HG02885 (cell line): ENCODE results near the gene MEDAG.

Source experiments
- ATAC-seq: cut with Tn5 transposase; IDR thresholded peaks from one replicate; pipeline ENCODE4 v1.9.1; 2021; ENCODE audit warnings: mild to moderate bottlenecking; ENCODE audit not compliant: unreplicated experiment, poor library complexity

MEDAG gene

DNA sequence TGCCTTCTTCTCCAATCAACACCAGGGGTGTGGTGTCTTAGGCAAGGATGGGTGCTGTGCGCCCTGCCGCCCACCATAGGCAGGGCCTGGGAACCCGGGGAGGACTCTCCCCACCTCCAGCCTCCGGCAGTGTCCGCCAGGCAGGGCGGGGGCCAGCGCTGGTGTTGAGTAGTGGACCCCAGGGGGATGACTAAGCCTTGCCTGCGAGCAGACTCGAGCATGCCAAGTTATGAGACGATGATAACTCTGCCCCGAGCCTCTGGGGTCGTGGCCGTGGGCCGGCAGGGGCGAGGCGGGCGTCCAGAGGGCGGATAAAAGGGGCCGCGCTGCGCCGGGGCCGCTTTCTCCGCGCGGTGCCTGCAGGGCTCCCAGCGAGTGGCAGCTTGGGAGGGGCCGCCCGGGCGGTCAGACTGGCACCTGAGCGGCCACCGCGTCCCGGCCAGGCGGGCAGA is at the start of gene MEDAG:
Gene MEDAG (plus strand): TSS at position 340 of the 452 bp plus-strand sequence. CDS start 245 bp downstream, outside the sequence.
- ATAC-seq, result no peak

DNA sequence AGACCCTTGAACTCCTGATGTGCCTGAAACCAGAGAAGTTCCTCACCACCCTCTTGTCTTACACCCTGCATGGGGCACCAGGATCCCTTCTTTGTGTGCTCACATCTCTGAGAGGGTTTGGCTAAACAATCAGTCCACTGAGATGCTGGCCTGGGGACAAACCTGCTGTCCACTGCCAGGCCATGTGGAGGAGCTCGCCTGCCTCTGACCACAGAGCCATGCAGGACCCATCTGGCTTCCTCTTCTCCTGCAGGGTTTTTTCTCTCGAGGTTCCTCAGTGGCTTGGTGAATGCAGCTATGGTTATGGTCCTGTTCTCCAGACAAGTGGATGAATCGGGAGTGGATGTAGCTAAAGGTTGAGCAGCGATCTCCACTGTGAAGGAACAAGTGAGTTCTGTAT is 49.1 kb upstream of the MEDAG start:
- ATAC-seq, result no peak

DNA sequence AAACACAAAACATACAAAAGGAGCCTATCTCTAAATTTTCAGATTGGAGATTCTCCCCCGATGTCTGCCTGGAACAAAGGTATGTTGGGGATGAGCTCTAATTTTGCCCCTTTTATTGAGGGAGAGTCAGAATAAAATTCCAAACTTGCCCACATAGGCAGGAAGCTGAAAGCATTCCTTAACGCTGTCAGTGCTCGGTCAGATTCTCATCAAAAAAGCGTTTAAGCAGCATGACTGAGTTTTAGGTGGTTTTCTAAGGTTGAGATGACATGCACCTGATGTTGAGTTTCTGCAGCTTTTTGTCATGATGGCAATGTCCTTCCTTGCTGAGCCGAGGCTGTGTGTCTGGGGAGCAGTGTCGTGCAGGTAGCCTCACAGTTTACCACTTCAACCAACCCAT is 48.4 kb upstream of the MEDAG start:
- ATAC-seq, result no peak

DNA sequence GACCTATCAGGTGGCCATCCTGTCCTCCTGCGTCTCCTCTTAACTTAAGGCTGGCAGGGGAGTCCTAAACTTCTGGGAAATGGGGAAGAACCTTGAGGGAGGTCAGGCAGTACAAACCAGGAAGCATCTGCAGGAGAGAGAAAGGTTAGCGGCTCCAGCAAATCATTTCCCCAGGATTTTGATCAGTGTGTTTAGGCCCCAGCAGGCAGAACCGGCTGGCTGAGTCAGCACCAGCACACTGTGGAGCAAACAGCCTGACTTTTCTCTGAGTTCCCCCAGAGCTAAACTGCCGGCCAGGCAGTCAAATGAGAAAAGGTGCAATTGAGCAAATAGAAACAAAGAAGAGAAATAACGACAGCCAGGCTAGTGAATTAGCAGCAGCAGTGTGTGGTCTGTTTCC is 46.7 kb upstream of the MEDAG start:
- ATAC-seq, result no peak

DNA sequence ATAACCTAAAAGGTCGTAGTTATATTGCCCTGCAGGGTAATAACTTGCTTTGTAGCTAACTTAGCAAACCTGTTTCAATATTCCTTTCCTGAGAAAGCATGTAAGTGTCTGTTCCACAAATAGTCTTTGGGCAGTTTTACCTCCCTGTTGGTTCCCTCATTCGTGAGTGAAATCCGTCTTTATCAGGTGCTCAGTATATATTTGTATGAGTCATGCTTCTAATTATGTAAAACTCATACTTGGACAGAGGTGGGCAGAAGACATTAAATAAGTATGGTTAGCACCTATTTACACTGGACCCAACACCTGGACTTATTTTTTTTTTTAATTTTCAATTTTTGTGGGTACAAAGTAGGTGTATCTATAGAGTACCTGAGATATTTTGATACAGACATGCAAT is 44.9 kb upstream of the MEDAG start:
- no peak for ATAC-seq

DNA sequence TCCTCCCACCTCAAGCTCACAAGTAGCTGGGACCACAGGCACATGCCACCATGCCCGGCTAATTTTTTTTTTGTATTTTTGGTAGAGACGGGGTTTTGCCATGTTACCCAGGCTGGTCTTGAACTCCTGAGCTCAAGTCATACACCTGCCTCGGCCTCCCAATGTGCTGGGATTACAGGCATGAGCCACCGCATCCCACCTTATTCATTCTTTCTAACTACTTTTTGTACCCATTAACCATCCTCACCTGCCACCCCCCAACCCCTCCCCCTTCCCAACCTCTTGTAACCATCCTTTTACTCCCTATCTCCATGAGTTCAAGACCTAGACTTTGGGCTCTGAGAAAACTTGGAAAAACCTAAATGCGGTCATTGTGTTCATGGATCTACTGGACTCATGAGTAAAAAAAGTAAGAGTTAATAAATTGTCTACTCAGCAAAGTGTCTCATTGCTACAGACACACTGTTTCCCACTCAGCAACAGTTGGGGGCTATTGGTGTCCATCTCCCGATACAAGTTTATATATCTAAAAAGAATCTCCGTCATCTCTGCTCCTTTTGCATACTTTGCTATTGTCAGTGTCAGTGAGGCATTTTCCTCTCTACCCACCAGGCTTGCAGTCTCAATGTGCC is 44.1 kb upstream of the MEDAG start:
- ATAC-seq, result no peak

DNA sequence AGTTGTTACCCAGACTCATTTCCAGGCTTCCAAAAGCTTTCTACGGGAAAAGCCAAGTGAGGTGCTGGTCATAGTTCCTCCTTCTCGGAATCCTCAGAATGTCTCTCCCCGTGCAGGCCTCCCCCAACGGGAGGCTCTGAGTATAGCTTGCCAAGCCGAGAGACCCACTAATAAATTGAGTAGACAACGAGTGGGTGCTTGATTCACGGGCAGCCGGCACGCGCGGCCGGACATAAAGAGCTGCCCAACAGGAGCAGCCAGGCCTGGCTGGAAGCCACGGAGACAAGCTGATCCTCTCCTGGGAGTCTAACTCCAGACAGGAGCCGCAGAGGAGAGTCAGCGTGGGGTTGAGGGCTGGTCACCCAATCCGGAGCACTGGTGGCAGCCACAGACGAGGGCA is 43.4 kb upstream of the MEDAG start:
- ATAC-seq, result no peak

DNA sequence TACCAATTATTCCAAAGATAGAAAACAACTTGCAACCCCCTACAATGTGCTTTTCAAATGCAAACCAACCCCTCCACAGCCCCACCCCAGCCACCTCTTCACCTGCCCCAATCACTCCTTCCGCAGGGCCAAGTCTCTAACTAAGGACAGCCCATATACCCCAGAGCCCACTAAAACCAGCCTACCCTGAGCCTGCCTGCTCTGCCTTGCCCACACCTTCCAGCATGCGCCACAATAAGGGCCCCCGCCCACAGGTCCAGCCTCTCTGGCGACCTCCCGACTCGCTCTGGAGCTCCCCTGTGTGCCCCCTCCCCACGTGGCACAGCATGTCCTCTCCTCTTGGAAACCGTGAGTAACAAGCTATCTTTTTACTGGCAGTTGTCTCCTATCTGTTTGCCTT is 42.8 kb upstream of the MEDAG start:
- ATAC-seq, result no peak

DNA sequence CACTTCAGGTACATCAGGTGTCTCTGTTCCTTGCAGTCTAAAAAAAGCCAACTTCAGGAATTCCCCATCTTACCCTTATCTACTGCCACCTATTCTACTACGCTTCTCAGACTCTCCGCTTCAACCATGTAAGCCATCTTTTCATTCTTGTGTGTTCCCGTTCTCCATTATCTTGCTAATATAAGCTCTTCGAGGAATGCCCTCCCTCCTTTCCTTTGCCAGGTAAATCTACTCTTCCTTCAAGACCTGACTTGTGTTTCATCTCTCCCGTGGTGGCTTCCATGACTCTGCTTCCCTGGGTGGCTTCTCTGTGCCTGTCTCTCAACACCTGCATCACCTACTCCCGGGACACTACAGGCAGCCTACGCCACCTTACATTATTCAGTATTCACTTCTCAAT is 42.3 kb upstream of the MEDAG start:
- ATAC-seq, result no peak

DNA sequence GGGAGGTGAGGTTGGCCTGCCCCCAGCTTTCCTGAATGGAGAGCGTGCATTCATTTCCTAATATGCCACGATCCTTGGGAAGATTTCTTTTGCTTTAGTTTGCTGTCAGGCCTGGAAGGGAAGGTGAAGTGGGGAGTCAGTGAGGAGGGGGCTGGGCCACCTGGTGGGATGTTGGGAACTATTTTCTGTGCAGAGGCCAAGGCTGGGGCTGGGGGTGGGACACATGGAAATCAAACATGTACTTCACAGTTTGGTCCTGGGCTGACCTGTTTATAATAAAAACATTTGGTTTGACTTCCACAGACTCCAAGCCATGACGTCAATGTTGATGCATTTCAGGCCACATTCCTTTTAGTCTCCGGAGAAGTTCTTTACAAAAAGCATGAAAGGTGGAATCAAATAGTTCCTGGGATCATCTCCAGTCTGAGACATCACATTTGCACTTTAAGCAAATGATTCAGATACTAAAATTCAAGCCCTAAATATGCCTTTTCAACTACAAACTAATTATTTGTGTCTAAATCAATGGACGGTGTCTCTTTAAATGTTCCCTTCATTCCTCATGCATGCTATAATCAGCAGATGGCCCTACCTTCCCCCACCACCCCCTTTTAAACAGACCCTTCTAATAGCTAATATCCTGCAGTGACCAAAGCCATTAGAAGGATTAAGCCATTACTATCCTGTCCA is 41.5 kb upstream of the MEDAG start:
- ATAC-seq, result no peak

DNA sequence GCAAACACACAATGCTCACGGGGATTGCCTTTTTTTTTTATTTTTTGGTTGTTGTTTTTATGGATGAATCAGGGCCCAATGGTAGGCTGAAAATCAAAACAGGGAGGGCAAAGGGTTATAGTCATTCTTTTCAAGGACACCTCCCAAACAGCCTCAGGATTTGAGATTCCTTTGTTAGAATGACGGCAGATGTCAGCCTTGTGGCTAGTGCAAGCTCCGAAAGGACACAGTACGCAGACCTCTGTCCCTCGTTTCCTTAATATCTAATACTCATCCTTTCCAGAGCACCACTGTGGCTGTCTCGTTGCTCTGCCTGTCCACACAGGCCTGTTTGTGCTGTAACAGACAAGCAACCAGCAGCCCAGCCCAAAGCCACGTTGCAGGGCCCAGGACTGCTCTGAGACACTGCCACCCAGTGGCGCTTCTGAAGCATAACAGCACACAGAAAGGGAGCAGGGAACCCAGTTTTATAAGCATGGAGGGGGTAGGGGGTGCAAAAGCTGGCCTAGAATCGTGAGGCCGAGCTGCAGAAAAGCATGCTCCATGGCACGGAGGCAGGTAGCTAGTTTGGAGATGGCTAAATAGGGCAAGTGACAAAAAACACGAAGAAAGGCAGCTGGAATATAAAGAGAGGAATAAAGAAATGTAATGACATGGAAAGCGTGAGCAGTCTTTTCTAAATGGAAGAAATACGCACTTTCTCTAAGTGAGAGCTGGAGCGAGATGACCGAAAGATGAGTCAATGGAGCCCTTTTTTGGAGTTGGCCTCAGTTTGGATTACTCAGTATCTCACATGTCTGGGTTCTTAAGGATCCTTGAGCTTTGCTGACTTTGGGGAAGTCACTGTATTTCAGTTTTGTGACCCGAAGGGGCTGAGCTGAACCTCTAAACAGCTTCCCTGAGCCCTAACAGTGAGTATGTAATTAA is 40.7 kb upstream of the MEDAG start:
- ATAC-seq, result peak; percentile 94

DNA sequence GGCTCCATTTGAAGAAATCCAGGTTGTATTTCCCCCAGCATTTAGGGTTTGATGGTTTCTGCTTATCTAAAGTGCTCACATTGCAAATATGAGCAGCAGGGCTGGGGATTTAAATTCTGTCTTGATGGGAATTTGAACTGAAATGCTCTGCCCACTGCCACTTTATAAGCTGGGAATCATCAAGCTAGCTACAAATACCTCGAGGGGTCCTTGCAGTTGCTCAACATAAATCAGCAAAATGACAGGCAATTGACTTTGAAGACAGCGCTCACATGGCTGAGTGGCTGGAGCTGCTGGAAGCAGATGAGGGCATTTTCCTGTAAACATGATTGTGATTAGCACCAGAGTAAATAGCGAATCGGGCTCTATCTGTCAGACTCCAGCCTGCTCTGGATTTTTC is 39.4 kb upstream of the MEDAG start:
- no peak for ATAC-seq

DNA sequence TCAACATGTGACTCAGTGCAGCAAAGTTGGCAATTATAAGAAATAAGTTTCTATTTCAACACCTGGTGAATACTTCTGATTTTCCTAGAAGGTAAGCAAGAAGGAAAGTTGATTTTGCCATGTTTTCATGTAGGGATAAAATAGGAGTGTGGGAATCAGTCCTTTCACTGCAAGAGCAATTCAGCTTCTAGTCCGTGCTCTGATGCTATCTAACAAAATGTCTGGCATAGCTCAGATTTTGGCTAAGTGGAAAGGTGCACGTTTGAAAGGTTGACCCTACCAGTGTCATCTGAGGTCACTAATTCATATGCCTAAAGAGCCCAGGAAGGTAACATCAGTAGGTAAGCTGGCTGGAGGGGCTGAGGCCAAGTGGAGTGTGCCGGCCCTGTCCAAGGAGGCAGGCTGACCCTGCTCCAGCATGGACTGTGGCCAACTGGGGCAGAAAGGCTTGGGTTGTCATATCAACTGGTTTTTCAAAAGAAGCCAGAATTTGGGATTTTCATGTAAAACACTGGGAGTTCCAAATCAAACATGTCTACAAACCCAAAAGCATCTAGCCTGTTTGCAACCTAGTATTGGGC is 38.9 kb upstream of the MEDAG start:
- no peak for ATAC-seq

DNA sequence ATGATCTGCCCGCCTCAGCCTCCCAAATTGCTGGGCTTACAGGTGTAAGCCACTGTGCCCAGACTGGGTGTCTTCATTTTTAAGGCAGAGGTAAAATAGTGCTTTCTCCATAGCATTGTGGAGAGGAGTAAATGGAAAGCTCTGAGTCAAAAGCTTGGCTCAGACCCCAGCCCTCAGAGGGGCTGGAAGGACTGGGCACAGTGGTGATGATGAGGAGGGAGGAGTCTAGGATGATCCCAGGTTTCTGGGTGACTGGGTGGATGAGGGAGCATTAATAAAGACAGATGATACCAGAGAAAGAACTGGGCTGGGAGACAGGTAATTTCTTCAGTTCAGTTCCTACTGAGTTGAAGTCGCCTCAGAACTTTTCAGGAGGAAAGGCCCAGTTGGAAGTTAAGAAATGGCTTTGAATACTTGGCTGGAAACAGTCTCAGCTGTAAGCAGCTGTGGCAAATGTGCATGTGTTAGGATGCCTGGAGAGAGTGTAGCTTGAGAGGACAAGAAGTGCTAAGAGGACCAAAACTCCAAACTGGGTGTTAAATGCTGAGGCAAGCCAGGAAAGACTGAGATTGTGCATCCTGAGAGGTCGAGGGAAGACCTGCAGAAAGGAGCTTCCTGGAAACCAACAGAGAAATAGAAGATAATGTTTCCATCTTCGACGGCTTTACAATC is 37.1 kb upstream of the MEDAG start:
- no peak for ATAC-seq

DNA sequence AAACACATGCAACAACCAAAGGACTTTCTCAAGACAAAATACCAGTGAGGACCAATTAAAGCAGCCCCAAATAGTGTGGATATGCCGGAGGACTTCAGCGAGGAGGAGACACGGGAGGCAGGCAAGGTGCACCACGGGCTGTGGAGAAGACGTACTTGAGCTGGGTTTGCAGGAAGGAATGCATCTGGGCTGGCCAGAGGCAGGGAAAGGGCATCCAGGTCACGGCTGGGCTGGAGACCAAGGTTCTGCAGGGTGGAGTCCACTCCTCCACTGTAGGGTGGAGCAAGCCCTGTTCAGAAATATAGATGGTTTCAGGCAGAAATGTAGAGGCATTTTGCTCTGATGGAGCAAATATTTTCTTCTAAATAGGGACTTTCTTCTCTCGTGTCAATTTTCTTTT is 36.6 kb upstream of the MEDAG start:
- ATAC-seq, result no peak

DNA sequence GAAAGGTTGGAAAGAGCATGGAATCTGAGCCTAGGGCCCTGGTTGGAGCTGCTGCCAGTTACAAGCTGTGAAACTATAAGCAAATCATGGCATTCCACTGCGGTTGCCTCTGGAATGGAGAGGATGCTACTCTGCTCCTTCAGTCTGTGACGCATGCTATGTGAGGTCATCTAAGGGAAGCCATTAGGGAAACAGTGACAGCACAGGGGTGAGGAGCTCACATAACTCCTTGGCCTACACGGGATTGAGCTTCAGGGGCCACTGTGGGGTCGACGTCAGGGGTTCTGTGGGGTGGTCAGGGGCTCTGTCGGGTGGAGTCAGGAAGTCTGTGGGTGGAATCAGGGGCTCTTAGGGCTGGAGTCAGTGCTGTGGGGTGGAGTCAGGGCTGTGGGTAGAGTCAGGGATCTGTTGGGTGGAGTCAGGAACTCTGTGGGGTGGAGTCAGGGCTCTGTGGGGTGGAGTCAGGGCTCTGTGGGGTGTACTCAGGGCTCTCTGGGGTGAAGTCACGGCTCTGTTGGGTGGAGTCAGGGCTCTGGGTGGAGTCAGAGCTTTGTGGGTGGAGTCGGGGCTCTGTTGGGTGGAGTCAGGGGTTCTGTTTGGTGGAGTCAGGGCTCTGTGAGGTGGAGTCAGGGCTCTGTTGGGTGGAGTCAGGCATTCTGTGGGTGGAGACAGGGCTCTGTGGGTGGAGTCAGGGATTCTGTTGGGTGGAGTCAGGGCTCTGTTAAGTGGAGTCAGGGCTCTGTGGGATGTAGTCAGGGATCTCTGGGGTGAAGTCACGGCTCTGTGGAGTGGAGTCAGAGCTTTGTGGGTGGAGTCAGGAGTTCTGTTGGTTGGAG is 35.8 kb upstream of the MEDAG start:
- peak; percentile 81 for ATAC-seq

DNA sequence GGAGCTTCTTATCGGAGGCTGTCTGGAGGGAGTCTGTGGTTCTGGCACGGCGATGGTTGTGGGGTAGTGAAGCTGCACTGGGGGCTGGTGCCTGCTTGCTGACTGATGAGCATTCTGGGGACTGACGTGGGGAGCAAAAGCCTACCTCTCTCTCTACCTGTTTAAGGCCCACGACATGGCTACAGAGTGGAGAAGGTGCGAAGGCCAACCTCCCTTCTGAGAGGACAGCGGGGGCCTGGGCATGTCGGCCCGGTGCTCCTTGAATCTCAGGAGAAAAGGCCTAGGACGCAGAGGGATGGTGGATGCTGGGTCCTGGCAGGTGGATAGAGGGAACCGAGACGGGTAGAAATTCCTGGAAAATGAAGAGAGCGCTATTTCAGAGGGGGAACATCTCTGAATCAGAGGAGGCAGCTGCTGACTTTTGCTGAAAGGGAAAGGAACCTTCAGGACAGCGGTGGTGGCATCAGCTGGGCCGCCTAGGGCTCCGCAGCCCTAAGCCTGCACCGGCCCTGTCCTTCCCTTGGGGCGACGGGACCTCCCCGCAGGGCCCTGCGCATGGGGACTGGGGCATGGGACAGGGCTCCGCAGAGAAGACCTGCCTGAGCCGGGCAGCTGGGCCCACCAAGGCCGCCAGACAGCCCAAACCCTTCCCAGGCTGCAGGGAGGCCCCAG is 35.0 kb upstream of the MEDAG start:
- no peak for ATAC-seq

DNA sequence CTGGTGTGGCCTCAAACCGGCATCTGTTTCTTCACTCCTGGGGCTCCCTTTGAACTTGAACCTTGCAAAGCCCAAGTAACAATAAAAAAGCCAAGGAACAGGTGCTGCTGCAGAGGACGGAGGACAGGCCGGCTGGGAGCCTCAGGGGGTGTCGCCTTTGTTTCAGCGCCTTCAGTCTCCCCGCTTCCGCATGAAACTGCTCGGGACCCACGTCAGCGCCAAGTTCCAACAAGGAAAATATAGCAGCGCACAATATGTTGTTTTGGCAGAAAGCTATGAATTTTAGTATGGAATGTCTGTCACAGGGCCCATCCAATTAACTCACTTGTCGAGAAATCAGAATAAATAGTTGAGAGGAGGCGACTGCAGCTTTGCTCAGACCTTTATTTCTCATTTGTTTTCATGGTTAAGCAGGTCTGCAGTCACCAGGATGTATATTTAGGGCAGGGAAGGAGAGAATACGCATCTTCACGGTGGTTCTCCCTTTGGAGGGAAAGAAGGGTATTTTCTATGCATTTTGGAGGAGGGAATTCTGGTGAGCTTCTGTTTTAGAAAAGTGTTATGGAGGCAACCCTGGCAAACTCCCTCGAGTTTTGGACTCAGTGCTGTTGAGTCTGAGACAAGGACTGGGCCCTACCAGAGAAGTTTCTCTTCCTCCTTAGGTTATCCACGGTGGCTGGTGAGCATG is 34.3 kb upstream of the MEDAG start:
- ATAC-seq, result no peak
